Natural killer cell (primary cell): Measurements from ENCODE around the gene PPM1L. TPM values are rescaled to one million over a fixed set of nuclear protein-coding genes. Genes with fewer than 3 reads are reported as not detected.

Source experiments
- ATAC-seq, 3 donors: fragments of 150-1000 bp in 2 of 3; fragments of 200-7000 bp in 1 of 3; cut with Tn5 transposase; 1 replicate in 1 of 3; 2 replicates in 2 of 3; pipeline ENCODE4 v1.10.0; 2021; ENCODE audit warnings: mild to moderate bottlenecking in 2 of 3, moderate library complexity in 2 of 3
- DNase-seq, 2 donors: peaks; one replicate each; pipeline versions ENCODE4 v3.0.0 to v3.0.0-alpha.2; 2013 to 2021; ENCODE audit warnings: mixed read lengths in 1 of 2
- H3K27ac ChIP-seq: one replicate; pipeline ENCODE4 v1.5.1; 2013; ENCODE audit warnings: mild to moderate bottlenecking, low read length
- H3K27me3 ChIP-seq: one replicate; pipeline ENCODE4 v1.6.1; 2013; ENCODE audit warnings: low read length; ENCODE audit not compliant: control insufficient read depth, insufficient read depth
- H3K36me3 ChIP-seq: one replicate; pipeline ENCODE4 v1.6.1; 2013; ENCODE audit warnings: low read length; ENCODE audit not compliant: control insufficient read depth, insufficient read depth
- H3K4me1 ChIP-seq: one replicate; pipeline ENCODE4 v1.6.1; 2013; ENCODE audit warnings: low read length; ENCODE audit not compliant: control insufficient read depth, insufficient read depth
- H3K4me3 ChIP-seq: one replicate; pipeline ENCODE4 v1.5.1; 2013; ENCODE audit warnings: low read length
- H3K9me3 ChIP-seq: one replicate; pipeline ENCODE4 v1.6.1; 2013; ENCODE audit warnings: low read length; ENCODE audit not compliant: control insufficient read depth, insufficient read depth
- H3K27ac Mint-ChIP-seq, 2 donors: one replicate each; pipeline ENCODE4 v1.8.0; 2022; ENCODE audit warnings: mild to moderate bottlenecking in 2 of 2, mixed read lengths in 2 of 2, moderate library complexity in 1 of 2
- H3K27me3 Mint-ChIP-seq, 2 donors: one replicate each; pipeline ENCODE4 v1.8.0; 2022; ENCODE audit warnings: low read depth in 2 of 2, mixed read lengths in 2 of 2
- H3K36me3 Mint-ChIP-seq: one replicate; pipeline ENCODE4 v1.8.0; 2022; ENCODE audit warnings: mixed read lengths
- H3K4me1 Mint-ChIP-seq, 2 donors: one replicate each; pipeline ENCODE4 v1.8.0; 2022; ENCODE audit warnings: mixed read lengths in 2 of 2
- H3K4me3 Mint-ChIP-seq: one replicate; pipeline ENCODE4 v1.8.0; 2022; ENCODE audit warnings: mild to moderate bottlenecking, moderate library complexity, mixed read lengths
- H3K9me3 Mint-ChIP-seq, 2 donors: one replicate each; pipeline ENCODE4 v1.8.0; 2022; ENCODE audit warnings: mixed read lengths in 2 of 2
- WGBS: methylation state at CpG from one replicate; pipeline ENCODE4 v1.1.7; 2013; ENCODE audit warnings: missing lambda C conversion rate; ENCODE audit not compliant: insufficient coverage; 5-methylcytosine and 5-hydroxymethylcytosine counted together
- intact Hi-C: fragments of 100-400 bp; cut with micrococcal nuclease; formaldehyde crosslinking; loops from one replicate; pipeline ENCODE4 v1.14.2; 2022
- total RNA-seq, 4 donors: library from RNA; stranded (reverse); fragments of 120-200 nt in 1 of 4; gene quantifications; one replicate each; pipeline versions ENCODE4 v1.2.3 to v1.2.4, GENCODE V29; 2013 to 2022
- TF ChIP-seq, protein P1 (sequence below): fragments of 200-600 bp; IDR thresholded peaks from one replicate; pipeline ENCODE4 v1.8.0; 2022; ENCODE audit warnings: antibody characterized with exemption

PPM1L gene
- total RNA-seq, 3 donors from 2014 or later (not counting 1 experiment from before 2014, with no cell fraction given) = 52.6 to 73.2 (median 52.9) TPM

- no peak overlapping the region for H3K27ac Mint-ChIP-seq
- Histone ChIP-seq H3K4me1 (peaks cover 11% of the 10 kb centered on the region), H3K27me3 (no peaks in the 10 kb centered on the region), H3K36me3 (no peaks in the 10 kb centered on the region), H3K27ac (no peak overlapping the region), H3K4me3 (no peak overlapping the region), H3K9me3 (no peaks in the 10 kb centered on the region)
- no peaks in the 10 kb centered on the region for H3K36me3 Mint-ChIP-seq
- intact Hi-C loops = loop anchor here (10.0 kb wide), 1 partner anchor 124 kb away; no protein-coding TSS in a partner anchor
- H3K27me3 Mint-ChIP-seq = peaks cover 3 to 26% of the 10 kb centered on the region in 2 donors
- DNase-seq (no peak), ATAC-seq (no peak)
- TF ChIP-seq, protein P1, sequence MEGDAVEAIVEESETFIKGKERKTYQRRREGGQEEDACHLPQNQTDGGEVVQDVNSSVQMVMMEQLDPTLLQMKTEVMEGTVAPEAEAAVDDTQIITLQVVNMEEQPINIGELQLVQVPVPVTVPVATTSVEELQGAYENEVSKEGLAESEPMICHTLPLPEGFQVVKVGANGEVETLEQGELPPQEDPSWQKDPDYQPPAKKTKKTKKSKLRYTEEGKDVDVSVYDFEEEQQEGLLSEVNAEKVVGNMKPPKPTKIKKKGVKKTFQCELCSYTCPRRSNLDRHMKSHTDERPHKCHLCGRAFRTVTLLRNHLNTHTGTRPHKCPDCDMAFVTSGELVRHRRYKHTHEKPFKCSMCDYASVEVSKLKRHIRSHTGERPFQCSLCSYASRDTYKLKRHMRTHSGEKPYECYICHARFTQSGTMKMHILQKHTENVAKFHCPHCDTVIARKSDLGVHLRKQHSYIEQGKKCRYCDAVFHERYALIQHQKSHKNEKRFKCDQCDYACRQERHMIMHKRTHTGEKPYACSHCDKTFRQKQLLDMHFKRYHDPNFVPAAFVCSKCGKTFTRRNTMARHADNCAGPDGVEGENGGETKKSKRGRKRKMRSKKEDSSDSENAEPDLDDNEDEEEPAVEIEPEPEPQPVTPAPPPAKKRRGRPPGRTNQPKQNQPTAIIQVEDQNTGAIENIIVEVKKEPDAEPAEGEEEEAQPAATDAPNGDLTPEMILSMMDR = no peak
- no peaks in the 10 kb centered on the region for H3K9me3 Mint-ChIP-seq
- H3K4me1 Mint-ChIP-seq = peaks cover 13 to 17% of the 10 kb centered on the region in 2 donors
- H3K4me3 Mint-ChIP-seq = no peak overlapping the region
- WGBS = 89% methylated on average over 1 of the region's 1 CpG
Observed at GRCh38 chr3:161108840-161109239, 352.8 kb downstream of the PPM1L start.

DNA sequence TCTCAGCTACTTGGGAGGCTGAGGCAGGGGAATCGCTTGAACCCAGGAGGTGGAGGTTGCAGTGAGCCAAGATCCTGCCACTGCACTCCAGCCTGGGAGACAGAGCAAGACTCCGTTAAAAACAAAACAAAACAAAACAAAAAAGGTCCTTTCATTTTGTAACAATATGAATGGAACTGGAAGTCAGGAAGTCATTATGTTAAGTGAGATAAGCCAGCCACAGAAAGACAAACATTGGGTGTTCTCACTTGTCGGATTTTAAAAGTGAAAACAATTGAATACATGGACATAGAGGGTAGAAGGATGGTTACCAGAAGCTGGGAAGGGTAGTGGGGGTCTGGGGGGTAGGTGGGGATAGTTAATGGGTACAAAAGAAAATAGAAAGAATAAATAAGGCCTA lies 361.6 kb downstream of the PPM1L start:
- Mint-ChIP-seq H3K27me3 (peaks cover 6 to 30% of the 10 kb centered on the region in 2 donors), H3K4me3 (no peak overlapping the region), H3K36me3 (peaks cover 18% of the 10 kb centered on the region), H3K4me1 (no peaks in the 10 kb centered on the region), H3K27ac (no peak overlapping the region), H3K9me3 (peaks cover 2 to 4% of the 10 kb centered on the region in 2 donors)
- DNase-seq = no peak
- WGBS = 80% methylated on average over 2 of the region's 3 CpGs
- Histone ChIP-seq H3K27me3 (no peaks in the 10 kb centered on the region), H3K36me3 (no peaks in the 10 kb centered on the region), H3K9me3 (peaks cover 9% of the 10 kb centered on the region), H3K4me3 (no peak overlapping the region), H3K4me1 (no peaks in the 10 kb centered on the region), H3K27ac (no peak overlapping the region)
- no peak for ATAC-seq
- TF ChIP-seq, protein P1 = no peak
- intact Hi-C loops = no loop called here

- no peak overlapping the region for H3K27ac Mint-ChIP-seq
- H3K27ac ChIP-seq = no peak overlapping the region
- 83% methylated on average over 1 of the region's 2 CpGs for WGBS
Observed at GRCh38 chr3:161126495-161126894, 370.5 kb downstream of the PPM1L start.

More at GRCh38 chr3:161126495-161126894, 370.5 kb downstream of the PPM1L start:
- ATAC-seq = no peak
- H3K9me3 ChIP-seq = peaks cover 4% of the 10 kb centered on the region
- TF ChIP-seq, protein P1 = no peak
- H3K36me3 Mint-ChIP-seq = peaks cover 11% of the 10 kb centered on the region
- H3K9me3 Mint-ChIP-seq = peaks cover 2 to 3% of the 10 kb centered on the region in 2 donors
- H3K27me3 ChIP-seq = no peaks in the 10 kb centered on the region
- H3K4me1 Mint-ChIP-seq = no peaks in the 10 kb centered on the region
- no peak overlapping the region for H3K4me3 Mint-ChIP-seq
- no peak for DNase-seq
- no peaks in the 10 kb centered on the region for H3K4me1 ChIP-seq
- intact Hi-C loops = no loop called here
- H3K4me3 ChIP-seq = no peak overlapping the region
- peaks cover 5 to 40% of the 10 kb centered on the region in 2 donors for H3K27me3 Mint-ChIP-seq
- H3K36me3 ChIP-seq = no peaks in the 10 kb centered on the region

Other genes starting within 250 kb of the PPM1L start
- 10 to 100 TPM; 69.1 to 81.7 (median 74.1) TPM for gene KPNA4, start 190.7 kb upstream of the PPM1L start, total RNA-seq
- gene ARL14, start 79.1 kb upstream of the PPM1L start, total RNA-seq = not detected